ENCODE results near the gene KCNK18. TPM values are rescaled to one million over a fixed set of nuclear protein-coding genes. Genes with fewer than 3 reads are reported as not detected.
A peak's percentile ranks its signal among the peaks of the same experiment; 100 is the strongest.

The KCNK18 gene
- total and polyA plus RNA-seq, 10 of the 15 experiments (the other 5 are each of a cell fraction or from before 2014, with no cell fraction given) = not detected

DNA sequence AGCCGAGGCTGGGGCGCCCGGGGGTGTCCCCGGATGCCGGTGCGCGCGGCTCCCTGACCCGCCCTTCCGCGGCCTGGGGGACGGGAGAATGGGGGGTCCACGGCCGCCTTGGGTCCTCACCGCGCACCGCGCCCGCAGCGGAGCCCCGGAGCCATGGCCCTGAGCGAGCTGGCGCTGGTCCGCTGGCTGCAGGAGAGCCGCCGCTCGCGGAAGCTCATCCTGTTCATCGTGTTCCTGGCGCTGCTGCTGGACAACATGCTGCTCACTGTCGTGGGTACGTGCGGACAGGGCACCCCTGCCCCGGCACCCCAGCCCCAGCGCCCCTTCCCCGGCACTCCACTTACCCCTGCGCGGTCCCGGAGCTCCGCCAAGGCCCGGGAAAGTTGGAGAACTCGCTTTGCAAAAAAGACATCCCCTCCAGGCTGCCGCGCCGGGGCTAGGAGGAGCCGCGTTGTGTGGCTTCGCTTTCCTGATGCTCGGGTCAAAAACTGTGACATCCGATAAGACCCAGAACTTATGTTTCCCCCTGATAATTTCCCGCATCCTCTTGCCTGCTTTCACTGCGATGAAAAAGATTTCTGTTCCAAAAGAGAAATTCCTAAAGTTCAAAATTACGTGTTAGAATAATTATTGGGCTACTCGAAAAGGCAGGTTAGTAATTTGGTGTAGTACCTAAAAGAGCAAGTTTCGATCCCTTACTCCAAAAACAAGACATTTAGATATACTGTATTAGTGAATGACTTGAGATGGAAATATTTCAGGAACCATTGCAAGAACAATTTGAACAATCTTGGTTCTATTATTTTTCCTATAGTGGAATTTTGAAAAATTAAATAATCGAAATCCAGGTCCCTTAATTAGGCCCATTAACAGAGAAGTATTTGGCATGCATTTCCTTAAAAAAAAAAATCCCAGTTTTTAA lies 44.5 kb downstream of the KCNK18 start:
- intact Hi-C loops (cut with micrococcal nuclease; ENCODE audit: unreplicated experiment) = no loop called here
- DNase-seq (ENCODE audit: low read depth, low spot score) (no peak), FAIRE-seq (no peak), ATAC-seq (no peak)
- SMC1A ChIA-PET (ENCODE audit: uncharacterized antibody, unreplicated experiment) = no interaction called here
- H3K36me3 ChIP-seq (ENCODE audit: control insufficient read depth in 2 of 2, insufficient read depth in 2 of 2, low read length in 1 of 2) = no peaks in the 10 kb centered on the region
- no peaks in the 10 kb centered on the region for H3K9me3 ChIP-seq (replicated peaks; ENCODE audit: control insufficient read depth, insufficient read depth, low read length)
- H2AFZ ChIP-seq (ENCODE audit: control insufficient read depth, low read depth, low read length) = no peak overlapping the region
- no peak overlapping the region for H3K9ac ChIP-seq (ENCODE audit: control insufficient read depth, insufficient read depth, low read length)
- CTCF ChIA-PET = interaction anchor here (0.8 kb wide), 1 partner anchor 25 kb away, joined by 3 read pairs; no protein-coding TSS in a partner anchor
- in situ Hi-C loops (cut with MboI) = no loop called here
- H3K27me3 ChIP-seq (replicated peaks in 1 of 2; ENCODE audit: control insufficient read depth in 2 of 2, insufficient read depth in 2 of 2, low read length in 1 of 2) = peaks cover 0 to 2% of the 10 kb centered on the region in 2 experiments; a peak in 1 of 4 replicates
- POLR2A ChIA-PET = no interaction called here
- no peak overlapping the region for H3K4me3 ChIP-seq
- RAD21 ChIA-PET (ENCODE audit: unreplicated experiment) = no interaction called here
- H3K4me2 ChIP-seq (ENCODE audit: control insufficient read depth, insufficient read depth) = no peak overlapping the region
- peak; percentile 17 for TF ChIP-seq SUZ12 (IDR thresholded peaks at IDR 0.05; ENCODE audit: unreplicated experiment)
- TF ChIP-seq CEBPB (IDR thresholded peaks at IDR 0.05; ENCODE audit: borderline replicate concordance in 1 of 2, low read depth in 2 of 2, low read length in 2 of 2) = no peak
- no peak for TF ChIP-seq RELA (IDR thresholded peaks at IDR 0.05; ENCODE audit: borderline replicate concordance, partially characterized antibody)
- TF ChIP-seq EGR1 (IDR thresholded peaks at IDR 0.05; ENCODE audit: borderline replicate concordance in 1 of 2, low read depth in 2 of 2, low read length in 2 of 2) = no peak
- TF ChIP-seq TBL1XR1 (IDR thresholded peaks at IDR 0.05; ENCODE audit: low read depth, low read length) = no peak
- no peak overlapping the region for H3K27ac ChIP-seq (ENCODE audit: control insufficient read depth, insufficient read depth)
- no TSS peak for BruUV-seq (replicated peaks)
- H3K4me1 ChIP-seq (ENCODE audit: control insufficient read depth, insufficient read depth, low read length) = no peaks in the 10 kb centered on the region
- WGBS (ENCODE audit: insufficient coverage, insufficient replicate concordance, low lambda C conversion rate, missing lambda C conversion rate) = under 1% methylated on average over 50 of the region's 56 CpGs
- no peaks in the 10 kb centered on the region for H4K20me1 ChIP-seq (ENCODE audit: control insufficient read depth, insufficient read depth)
- H3K79me2 ChIP-seq (ENCODE audit: control insufficient read depth, insufficient read depth, low read length) = no peaks in the 10 kb centered on the region

DNA sequence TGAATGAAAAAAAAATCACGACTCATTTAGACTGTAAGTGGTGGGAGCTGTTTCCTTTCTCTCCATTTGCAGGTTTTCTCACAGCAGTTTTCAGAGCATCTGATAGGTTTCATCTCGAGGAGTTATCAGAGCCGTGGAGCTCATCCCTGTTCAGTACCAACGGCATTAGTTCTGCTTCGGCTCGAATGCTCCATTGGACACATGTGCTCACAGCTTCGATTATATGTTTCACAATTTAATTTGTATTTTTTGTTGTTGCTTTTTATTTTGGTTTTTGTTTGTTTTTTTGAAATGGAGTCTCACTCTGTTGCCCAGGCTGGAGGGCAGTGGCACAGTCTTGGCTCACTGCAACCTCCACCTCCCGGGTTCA lies 45.2 kb downstream of the KCNK18 start:
- DNase-seq (ENCODE audit: low read depth, low spot score) (no peak), FAIRE-seq (no peak), ATAC-seq (no peak)
- ChIA-PET SMC1A (ENCODE audit: uncharacterized antibody, unreplicated experiment) (no interaction called here), POLR2A (no interaction called here), RAD21 (ENCODE audit: unreplicated experiment) (no interaction called here), CTCF (interaction anchor here (0.8 kb wide), 1 partner anchor 25 kb away, joined by 3 read pairs; no protein-coding TSS in a partner anchor)
- no peak overlapping the region for H3K4me3 ChIP-seq
- WGBS (ENCODE audit: insufficient coverage, insufficient replicate concordance, low lambda C conversion rate, missing lambda C conversion rate) = 68% methylated on average over 8 of the region's 8 CpGs
- H3K36me3 ChIP-seq (ENCODE audit: control insufficient read depth in 2 of 2, insufficient read depth in 2 of 2, low read length in 1 of 2) = no peaks in the 10 kb centered on the region
- H3K9ac ChIP-seq (ENCODE audit: control insufficient read depth, insufficient read depth, low read length) = no peak overlapping the region
- no peak overlapping the region for H3K27ac ChIP-seq (ENCODE audit: control insufficient read depth, insufficient read depth)
- H2AFZ ChIP-seq (ENCODE audit: control insufficient read depth, low read depth, low read length) = no peak overlapping the region
- peaks cover 0 to 2% of the 10 kb centered on the region in 2 experiments; a peak in 1 of 4 replicates for H3K27me3 ChIP-seq (replicated peaks in 1 of 2; ENCODE audit: control insufficient read depth in 2 of 2, insufficient read depth in 2 of 2, low read length in 1 of 2)
- H3K4me1 ChIP-seq (ENCODE audit: control insufficient read depth, insufficient read depth, low read length) = no peaks in the 10 kb centered on the region
- no TSS peak for BruUV-seq (replicated peaks)
- H3K79me2 ChIP-seq (ENCODE audit: control insufficient read depth, insufficient read depth, low read length) = no peaks in the 10 kb centered on the region
- H3K4me2 ChIP-seq (ENCODE audit: control insufficient read depth, insufficient read depth) = no peak overlapping the region
- intact Hi-C loops (cut with micrococcal nuclease; ENCODE audit: unreplicated experiment) (no loop called here), in situ Hi-C loops (cut with MboI) (no loop called here)
- no peaks in the 10 kb centered on the region for H4K20me1 ChIP-seq (ENCODE audit: control insufficient read depth, insufficient read depth)
- no peaks in the 10 kb centered on the region for H3K9me3 ChIP-seq (replicated peaks; ENCODE audit: control insufficient read depth, insufficient read depth, low read length)
- TF ChIP-seq, protein P1, sequence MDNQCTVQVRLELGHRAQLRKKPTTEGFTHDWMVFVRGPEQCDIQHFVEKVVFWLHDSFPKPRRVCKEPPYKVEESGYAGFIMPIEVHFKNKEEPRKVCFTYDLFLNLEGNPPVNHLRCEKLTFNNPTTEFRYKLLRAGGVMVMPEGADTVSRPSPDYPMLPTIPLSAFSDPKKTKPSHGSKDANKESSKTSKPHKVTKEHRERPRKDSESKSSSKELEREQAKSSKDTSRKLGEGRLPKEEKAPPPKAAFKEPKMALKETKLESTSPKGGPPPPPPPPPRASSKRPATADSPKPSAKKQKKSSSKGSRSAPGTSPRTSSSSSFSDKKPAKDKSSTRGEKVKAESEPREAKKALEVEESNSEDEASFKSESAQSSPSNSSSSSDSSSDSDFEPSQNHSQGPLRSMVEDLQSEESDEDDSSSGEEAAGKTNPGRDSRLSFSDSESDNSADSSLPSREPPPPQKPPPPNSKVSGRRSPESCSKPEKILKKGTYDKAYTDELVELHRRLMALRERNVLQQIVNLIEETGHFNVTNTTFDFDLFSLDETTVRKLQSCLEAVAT (IDR thresholded peaks at IDR 0.05) = no peak
- TF ChIP-seq FOS (IDR thresholded peaks at IDR 0.05; ENCODE audit: borderline replicate concordance, extremely low read depth, insufficient read length) (no peak), RELA (IDR thresholded peaks at IDR 0.05; ENCODE audit: borderline replicate concordance, partially characterized antibody) (no peak), ZNF24 (IDR thresholded peaks at IDR 0.05) (no peak), POU2F2 (IDR thresholded peaks at IDR 0.05; ENCODE audit: borderline replicate concordance, low read depth, low read length) (no peak)
- TF ChIP-seq, protein P2, sequence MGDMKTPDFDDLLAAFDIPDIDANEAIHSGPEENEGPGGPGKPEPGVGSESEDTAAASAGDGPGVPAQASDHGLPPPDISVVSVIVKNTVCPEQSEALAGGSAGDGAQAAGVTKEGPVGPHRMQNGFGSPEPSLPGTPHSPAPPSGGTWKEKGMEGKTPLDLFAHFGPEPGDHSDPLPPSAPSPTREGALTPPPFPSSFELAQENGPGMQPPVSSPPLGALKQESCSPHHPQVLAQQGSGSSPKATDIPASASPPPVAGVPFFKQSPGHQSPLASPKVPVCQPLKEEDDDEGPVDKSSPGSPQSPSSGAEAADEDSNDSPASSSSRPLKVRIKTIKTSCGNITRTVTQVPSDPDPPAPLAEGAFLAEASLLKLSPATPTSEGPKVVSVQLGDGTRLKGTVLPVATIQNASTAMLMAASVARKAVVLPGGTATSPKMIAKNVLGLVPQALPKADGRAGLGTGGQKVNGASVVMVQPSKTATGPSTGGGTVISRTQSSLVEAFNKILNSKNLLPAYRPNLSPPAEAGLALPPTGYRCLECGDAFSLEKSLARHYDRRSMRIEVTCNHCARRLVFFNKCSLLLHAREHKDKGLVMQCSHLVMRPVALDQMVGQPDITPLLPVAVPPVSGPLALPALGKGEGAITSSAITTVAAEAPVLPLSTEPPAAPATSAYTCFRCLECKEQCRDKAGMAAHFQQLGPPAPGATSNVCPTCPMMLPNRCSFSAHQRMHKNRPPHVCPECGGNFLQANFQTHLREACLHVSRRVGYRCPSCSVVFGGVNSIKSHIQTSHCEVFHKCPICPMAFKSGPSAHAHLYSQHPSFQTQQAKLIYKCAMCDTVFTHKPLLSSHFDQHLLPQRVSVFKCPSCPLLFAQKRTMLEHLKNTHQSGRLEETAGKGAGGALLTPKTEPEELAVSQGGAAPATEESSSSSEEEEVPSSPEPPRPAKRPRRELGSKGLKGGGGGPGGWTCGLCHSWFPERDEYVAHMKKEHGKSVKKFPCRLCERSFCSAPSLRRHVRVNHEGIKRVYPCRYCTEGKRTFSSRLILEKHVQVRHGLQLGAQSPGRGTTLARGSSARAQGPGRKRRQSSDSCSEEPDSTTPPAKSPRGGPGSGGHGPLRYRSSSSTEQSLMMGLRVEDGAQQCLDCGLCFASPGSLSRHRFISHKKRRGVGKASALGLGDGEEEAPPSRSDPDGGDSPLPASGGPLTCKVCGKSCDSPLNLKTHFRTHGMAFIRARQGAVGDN (IDR thresholded peaks at IDR 0.05) = no peak

Measured in GM12878 (cell line).